Liver (tissue), 9 donors: ENCODE measurements around the gene INSYN2B. TPM values are rescaled to one million over a fixed set of nuclear protein-coding genes. Genes with fewer than 3 reads are reported as not detected.

Source experiments
- DNase-seq: peaks from one replicate; pipeline ENCODE4 v3.0.0-alpha.2; 2017; ENCODE audit warnings: low spot score
- H3K27ac ChIP-seq, 2 donors: one replicate each; pipeline ENCODE4 v1.7.0; 2013; ENCODE audit warnings: inconsistent platforms in 2 of 2, low read length in 2 of 2, control low read depth in 1 of 2, low read depth in 1 of 2, mild to moderate bottlenecking in 1 of 2
- H3K27me3 ChIP-seq, 4 donors: one replicate each; pipeline versions ENCODE4 v1.6.1 to v1.7.0; 2013; ENCODE audit warnings: low read length in 3 of 4, inconsistent platforms in 1 of 4, mild to moderate bottlenecking in 1 of 4, moderate library complexity in 1 of 4; ENCODE audit not compliant: control insufficient read depth in 4 of 4, insufficient read depth in 4 of 4
- H3K36me3 ChIP-seq, 4 donors: one replicate each; pipeline versions ENCODE4 v1.6.1 to v1.7.0; 2013; ENCODE audit warnings: low read length in 3 of 4, mild to moderate bottlenecking in 3 of 4, low read depth in 1 of 4, moderate library complexity in 1 of 4; ENCODE audit not compliant: control insufficient read depth in 4 of 4, insufficient read depth in 3 of 4
- H3K4me1 ChIP-seq, 4 donors: one replicate each; pipeline versions ENCODE4 v1.6.1 to v1.7.0; 2013; ENCODE audit warnings: low read length in 3 of 4, mild to moderate bottlenecking in 3 of 4, moderate library complexity in 1 of 4; ENCODE audit not compliant: control insufficient read depth in 4 of 4, insufficient read depth in 4 of 4
- H3K4me3 ChIP-seq, 3 donors: one replicate each; pipeline versions ENCODE4 v1.6.1 to v1.7.0; 2013; ENCODE audit warnings: low read length in 3 of 3, control low read depth in 1 of 3, low read depth in 1 of 3, mild to moderate bottlenecking in 1 of 3
- H3K9ac ChIP-seq, 2 donors: one replicate each; pipeline ENCODE4 v1.7.0; 2013; ENCODE audit warnings: low read length in 2 of 2, mild to moderate bottlenecking in 2 of 2, moderate library complexity in 2 of 2, control low read depth in 1 of 2, low read depth in 1 of 2
- H3K9me3 ChIP-seq, 4 donors: one replicate each; pipeline versions ENCODE4 v1.6.1 to v1.7.0; 2013; ENCODE audit warnings: low read length in 3 of 4; ENCODE audit not compliant: control insufficient read depth in 4 of 4
- CTCF ChIP-seq: fragments of 150-350 bp; IDR thresholded peaks from 2 replicates; pipeline ENCODE4 v1.5.1; 2017; ENCODE audit warnings: improper control_type of control experiment, low read depth, low read length; ENCODE audit not compliant: missing input control
- EGR1 ChIP-seq, 2 donors: IDR thresholded peaks; 2 replicates each; pipeline ENCODE4 v1.6.1; 2016 to 2018; ENCODE audit warnings: antibody characterized with exemption in 2 of 2, low read depth in 2 of 2
- FOXA2 ChIP-seq: IDR thresholded peaks from 2 replicates; pipeline ENCODE4 v1.6.1; 2016; ENCODE audit warnings: antibody characterized with exemption
- HNF4A ChIP-seq, 2 donors: conservative IDR thresholded peaks; 2 replicates each; pipeline ENCODE4 v1.6.1; 2016; ENCODE audit warnings: antibody characterized with exemption in 2 of 2, mild to moderate bottlenecking in 2 of 2
- HNF4G ChIP-seq: IDR thresholded peaks from 2 replicates; pipeline ENCODE4 v1.6.1; 2016; ENCODE audit warnings: antibody characterized with exemption
- JUND ChIP-seq, 2 donors: IDR thresholded peaks; 2 replicates each; pipeline ENCODE4 v1.6.1; 2016; ENCODE audit warnings: antibody characterized with exemption in 2 of 2
- NR2F2 ChIP-seq: IDR thresholded peaks from 2 replicates; pipeline ENCODE4 v1.6.1; 2016; ENCODE audit warnings: antibody characterized with exemption
- RAD21 ChIP-seq, 2 donors: IDR thresholded peaks; 2 replicates each; pipeline ENCODE4 v1.6.1; 2016; ENCODE audit warnings: antibody characterized with exemption in 2 of 2, mild to moderate bottlenecking in 2 of 2
- RXRA ChIP-seq, 2 donors: IDR thresholded peaks; 2 replicates each; pipeline ENCODE4 v1.6.1; 2017 to 2018; ENCODE audit warnings: antibody characterized with exemption in 2 of 2, mild to moderate bottlenecking in 1 of 2
- SP1 ChIP-seq: IDR thresholded peaks from 2 replicates; pipeline ENCODE4 v1.6.1; 2018; ENCODE audit warnings: antibody characterized with exemption, mild to moderate bottlenecking
- TAF1 ChIP-seq: conservative IDR thresholded peaks from 2 replicates; pipeline ENCODE4 v1.6.1; 2016; ENCODE audit warnings: antibody characterized with exemption, mild to moderate bottlenecking
- WGBS: extraction: QIAGEN DNeasy Blood & Tissue Kit; methylation state at CpG from one replicate; pipeline ENCODE4 v1.1.7; 2013; 5-methylcytosine and 5-hydroxymethylcytosine counted together
- polyA plus RNA-seq, 2 donors: library from polyadenylated mRNA; stranded (reverse) in 1 of 2; unstranded in 1 of 2; fragments of 200-250 nt in 1 of 2; fragments of >200 nt in 1 of 2; fragmentation: Nextera tagmentation in 1 of 2; extraction: Ambion mirVana in 1 of 2; gene quantifications; one replicate each; pipeline versions ENCODE4 v1.2.1 to v1.2.3, GENCODE V29; 2013 to 2015
- total RNA-seq, 2 donors: library from RNA; depleted of rRNA; stranded (reverse); fragments of >200 nt; gene quantifications; one replicate each; pipeline ENCODE4 v1.2.3, GENCODE V29; 2014
- TF ChIP-seq, protein P1 (sequence below): IDR thresholded peaks from 2 replicates; pipeline ENCODE4 v1.6.1; 2016; ENCODE audit warnings: antibody characterized with exemption
- TF ChIP-seq, protein P2 (sequence below): IDR thresholded peaks from 2 replicates; pipeline ENCODE4 v1.6.1; 2016; ENCODE audit warnings: antibody characterized with exemption
- TF ChIP-seq, protein P3 (sequence below): IDR thresholded peaks from 2 replicates; pipeline ENCODE4 v1.6.1; 2016; ENCODE audit warnings: antibody characterized with exemption, mild to moderate bottlenecking
- donor health status: healthy.
- donor health status: healthy.
- donor health status: healthy.
- donor health status: healthy.
- donor health status: healthy.

Gene INSYN2B
- total and polyA plus RNA-seq, 4 donors = 0.08 to 0.33 (median 0.13) TPM; not detected in 1

GRCh38 chr5:169946743-169947295, 33.5 kb downstream of the INSYN2B start:
- 84% methylated on average over 5 of the region's 5 CpGs for WGBS
- H3K9ac ChIP-seq = no peak overlapping the region
- no peak overlapping the region for H3K4me3 ChIP-seq
- H3K9me3 ChIP-seq = no peaks in the 10 kb centered on the region
- H3K27ac ChIP-seq = no peak overlapping the region
- no peaks in the 10 kb centered on the region for H3K4me1 ChIP-seq
- DNase-seq = no peak
- no peaks in the 10 kb centered on the region for H3K27me3 ChIP-seq
- TF ChIP-seq RXRA (IDR thresholded peaks at IDR 0.05) (no peak), HNF4G (no peak), FOXA2 (no peak), SP1 (no peak), NR2F2 (no peak)
- TF ChIP-seq, protein P1, sequence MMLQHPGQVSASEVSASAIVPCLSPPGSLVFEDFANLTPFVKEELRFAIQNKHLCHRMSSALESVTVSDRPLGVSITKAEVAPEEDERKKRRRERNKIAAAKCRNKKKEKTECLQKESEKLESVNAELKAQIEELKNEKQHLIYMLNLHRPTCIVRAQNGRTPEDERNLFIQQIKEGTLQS = no peak
- no peaks in the 10 kb centered on the region for H3K36me3 ChIP-seq

DNA sequence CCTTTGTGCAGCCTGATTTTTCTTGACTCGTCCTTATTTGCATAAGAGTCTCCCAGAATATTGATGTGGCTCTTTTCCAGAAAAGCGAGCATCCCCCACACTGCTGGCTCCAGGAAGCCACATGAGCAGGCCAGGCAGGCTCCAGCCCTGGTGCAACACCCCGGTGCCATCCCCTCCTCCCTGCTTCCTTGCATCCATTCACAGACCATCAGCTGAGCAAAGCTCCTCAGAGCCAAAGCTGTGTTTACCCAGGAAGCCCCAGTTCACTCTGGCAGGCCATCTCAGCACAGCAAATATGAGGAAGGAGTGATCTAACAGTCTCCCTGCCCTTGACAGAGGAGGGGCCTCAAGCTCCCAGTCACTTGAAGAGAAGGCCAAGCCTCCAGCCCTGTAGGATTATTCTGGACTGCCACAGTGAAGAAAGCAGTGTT, 34.4 kb downstream of the INSYN2B start:
- Histone ChIP-seq H3K9ac (no peak overlapping the region), H3K9me3 (no peaks in the 10 kb centered on the region), H3K27me3 (no peaks in the 10 kb centered on the region), H3K27ac (no peak overlapping the region), H3K4me3 (no peak overlapping the region), H3K4me1 (no peaks in the 10 kb centered on the region), H3K36me3 (no peaks in the 10 kb centered on the region)
- TF ChIP-seq CTCF (no peak), RAD21 (IDR thresholded peaks at IDR 0.05) (no peak), RXRA (IDR thresholded peaks at IDR 0.05) (no peak), TAF1 (no peak), FOXA2 (no peak)
- TF ChIP-seq, protein P1 = no peak
- 20% methylated on average over 3 of the region's 3 CpGs for whole genome bisulfite sequencing
- DNase-seq = no peak

- WGBS = 60% methylated on average over 8 of the region's 8 CpGs
- H3K9ac ChIP-seq = no peak overlapping the region
- no peak overlapping the region for H3K27ac ChIP-seq
- no peak for DNase-seq
- no peaks in the 10 kb centered on the region for H3K27me3 ChIP-seq
- no peaks in the 10 kb centered on the region for H3K4me1 ChIP-seq
- H3K36me3 ChIP-seq = no peaks in the 10 kb centered on the region
- H3K9me3 ChIP-seq = no peaks in the 10 kb centered on the region
- no peak overlapping the region for H3K4me3 ChIP-seq
- TF ChIP-seq CTCF (no peak), HNF4A (conservative IDR thresholded peaks at IDR 0.05) (no peak), EGR1 (IDR thresholded peaks at IDR 0.05; ENCODE audit: low read depth in 2 of 2) (no peak), RXRA (IDR thresholded peaks at IDR 0.05) (no peak), TAF1 (no peak), JUND (IDR thresholded peaks at IDR 0.05) (no peak), HNF4G (no peak), FOXA2 (no peak)
- TF ChIP-seq, protein P2, sequence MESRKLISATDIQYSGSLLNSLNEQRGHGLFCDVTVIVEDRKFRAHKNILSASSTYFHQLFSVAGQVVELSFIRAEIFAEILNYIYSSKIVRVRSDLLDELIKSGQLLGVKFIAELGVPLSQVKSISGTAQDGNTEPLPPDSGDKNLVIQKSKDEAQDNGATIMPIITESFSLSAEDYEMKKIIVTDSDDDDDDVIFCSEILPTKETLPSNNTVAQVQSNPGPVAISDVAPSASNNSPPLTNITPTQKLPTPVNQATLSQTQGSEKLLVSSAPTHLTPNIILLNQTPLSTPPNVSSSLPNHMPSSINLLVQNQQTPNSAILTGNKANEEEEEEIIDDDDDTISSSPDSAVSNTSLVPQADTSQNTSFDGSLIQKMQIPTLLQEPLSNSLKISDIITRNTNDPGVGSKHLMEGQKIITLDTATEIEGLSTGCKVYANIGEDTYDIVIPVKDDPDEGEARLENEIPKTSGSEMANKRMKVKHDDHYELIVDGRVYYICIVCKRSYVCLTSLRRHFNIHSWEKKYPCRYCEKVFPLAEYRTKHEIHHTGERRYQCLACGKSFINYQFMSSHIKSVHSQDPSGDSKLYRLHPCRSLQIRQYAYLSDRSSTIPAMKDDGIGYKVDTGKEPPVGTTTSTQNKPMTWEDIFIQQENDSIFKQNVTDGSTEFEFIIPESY = no peak
- TF ChIP-seq, protein P3, sequence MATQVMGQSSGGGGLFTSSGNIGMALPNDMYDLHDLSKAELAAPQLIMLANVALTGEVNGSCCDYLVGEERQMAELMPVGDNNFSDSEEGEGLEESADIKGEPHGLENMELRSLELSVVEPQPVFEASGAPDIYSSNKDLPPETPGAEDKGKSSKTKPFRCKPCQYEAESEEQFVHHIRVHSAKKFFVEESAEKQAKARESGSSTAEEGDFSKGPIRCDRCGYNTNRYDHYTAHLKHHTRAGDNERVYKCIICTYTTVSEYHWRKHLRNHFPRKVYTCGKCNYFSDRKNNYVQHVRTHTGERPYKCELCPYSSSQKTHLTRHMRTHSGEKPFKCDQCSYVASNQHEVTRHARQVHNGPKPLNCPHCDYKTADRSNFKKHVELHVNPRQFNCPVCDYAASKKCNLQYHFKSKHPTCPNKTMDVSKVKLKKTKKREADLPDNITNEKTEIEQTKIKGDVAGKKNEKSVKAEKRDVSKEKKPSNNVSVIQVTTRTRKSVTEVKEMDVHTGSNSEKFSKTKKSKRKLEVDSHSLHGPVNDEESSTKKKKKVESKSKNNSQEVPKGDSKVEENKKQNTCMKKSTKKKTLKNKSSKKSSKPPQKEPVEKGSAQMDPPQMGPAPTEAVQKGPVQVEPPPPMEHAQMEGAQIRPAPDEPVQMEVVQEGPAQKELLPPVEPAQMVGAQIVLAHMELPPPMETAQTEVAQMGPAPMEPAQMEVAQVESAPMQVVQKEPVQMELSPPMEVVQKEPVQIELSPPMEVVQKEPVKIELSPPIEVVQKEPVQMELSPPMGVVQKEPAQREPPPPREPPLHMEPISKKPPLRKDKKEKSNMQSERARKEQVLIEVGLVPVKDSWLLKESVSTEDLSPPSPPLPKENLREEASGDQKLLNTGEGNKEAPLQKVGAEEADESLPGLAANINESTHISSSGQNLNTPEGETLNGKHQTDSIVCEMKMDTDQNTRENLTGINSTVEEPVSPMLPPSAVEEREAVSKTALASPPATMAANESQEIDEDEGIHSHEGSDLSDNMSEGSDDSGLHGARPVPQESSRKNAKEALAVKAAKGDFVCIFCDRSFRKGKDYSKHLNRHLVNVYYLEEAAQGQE = no peak
Measured at GRCh38 chr5:169944922-169945680, 35.2 kb downstream of the INSYN2B start.
